HEK293 (cell line): Measurements from ENCODE around the gene WDR44.

Experiments used
- CTCF ChIA-PET: fragments of 350-600 bp; formaldehyde crosslinking; extraction: SDS; loops from one replicate; lab custom pipeline; 2021; ENCODE audit warnings: antibody characterized with exemption; lab: Yijun Ruan, JAX
- POLR2A ChIA-PET: fragments of 300-600 bp; formaldehyde crosslinking; extraction: SDS; loops from one replicate; lab custom pipeline; 2020; ENCODE audit warnings: antibody characterized with exemption, inconsistent platforms; lab: Yijun Ruan, JAX
- H3K27ac ChIP-seq: fragments of 200-500 bp; sonication (Bioruptor generic); 2 replicates; pipeline ENCODE4 v1.5.1; 2014; ENCODE audit warnings: low read depth, low read length, control low read depth, inconsistent platforms; ENCODE audit errors: extremely low read depth
- H3K36me3 ChIP-seq, 2 experiments: fragments of 200-500 bp in 1 of 2; sonication (Bioruptor generic) in 1 of 2; 1 replicate in 1 of 2; 2 replicates in 1 of 2; pipeline ENCODE4 v1.5.1; 2014 to 2017; ENCODE audit warnings: inconsistent platforms in 2 of 2, low read length in 2 of 2; ENCODE audit not compliant: control insufficient read depth in 2 of 2, insufficient read depth in 1 of 2
- H3K4me1 ChIP-seq: fragments of 200-500 bp; sonication (Bioruptor generic); 2 replicates; pipeline ENCODE4 v1.5.1; 2014; ENCODE audit warnings: mild to moderate bottlenecking, low read length, inconsistent platforms; ENCODE audit not compliant: control insufficient read depth, insufficient read depth
- H3K4me3 ChIP-seq: 2 replicates; pipeline ENCODE4 v1.5.1; 2011; ENCODE audit warnings: low read depth, mild to moderate bottlenecking, control low read depth, low read length, moderate library complexity
- H3K9me3 ChIP-seq: fragments of 200-500 bp; sonication (Bioruptor generic); 2 replicates; pipeline ENCODE4 v1.5.1; 2014; ENCODE audit warnings: low read depth, low read length, inconsistent platforms; ENCODE audit not compliant: control insufficient read depth, insufficient read depth
- ELK4 ChIP-seq: IDR thresholded peaks from 2 replicates; pipeline ENCODE4 v1.6.1; 2011; ENCODE audit warnings: mild to moderate bottlenecking, low read depth, low read length, borderline replicate concordance
- GLIS2 ChIP-seq: fragments of 450-650 bp; formaldehyde crosslinking; IDR thresholded peaks from 2 replicates; pipeline ENCODE4 v1.5.1; 2016; ENCODE audit warnings: missing biosample characterization, missing genetic modification characterization
- KLF17 ChIP-seq: fragments of 450-650 bp; formaldehyde crosslinking; IDR thresholded peaks from 2 replicates; pipeline ENCODE4 v1.5.1; 2016; ENCODE audit warnings: missing biosample characterization, missing genetic modification characterization
- KLF7 ChIP-seq: fragments of 450-650 bp; formaldehyde crosslinking; IDR thresholded peaks from 2 replicates; pipeline ENCODE4 v1.5.1; 2016; ENCODE audit warnings: missing biosample characterization, missing genetic modification characterization, borderline replicate concordance
- PBX3 ChIP-seq: sonication (generic); formaldehyde crosslinking; IDR thresholded peaks from 2 replicates; pipeline ENCODE4 v1.8.1; 2022; ENCODE audit warnings: mild to moderate bottlenecking, moderate library complexity, missing genetic modification reagents
- RBAK ChIP-seq: fragments of 450-650 bp; formaldehyde crosslinking; IDR thresholded peaks from 2 replicates; pipeline ENCODE4 v1.5.1; 2016; ENCODE audit warnings: missing biosample characterization, missing genetic modification characterization
- SP3 ChIP-seq: fragments of 450-650 bp; formaldehyde crosslinking; IDR thresholded peaks from 2 replicates; pipeline ENCODE4 v1.5.1; 2016; ENCODE audit warnings: missing biosample characterization, missing genetic modification characterization
- TRIM28 ChIP-seq: IDR thresholded peaks from 2 replicates; pipeline ENCODE4 v1.6.1; 2011; ENCODE audit warnings: low read length, control low read depth, borderline replicate concordance
- ZBTB49 ChIP-seq: fragments of 450-650 bp; formaldehyde crosslinking; IDR thresholded peaks from 2 replicates; pipeline ENCODE4 v1.5.1; 2016; ENCODE audit warnings: missing biosample characterization, missing genetic modification characterization, low read depth
- ZEB2 ChIP-seq: fragments of 450-650 bp; formaldehyde crosslinking; IDR thresholded peaks from 2 replicates; pipeline ENCODE4 v1.5.1; 2016; ENCODE audit warnings: missing biosample characterization, missing genetic modification characterization
- ZNF146 ChIP-seq: fragments of 450-650 bp; formaldehyde crosslinking; IDR thresholded peaks from 2 replicates; pipeline ENCODE4 v1.5.1; 2016; ENCODE audit warnings: missing biosample characterization, missing genetic modification characterization
- ZNF16 ChIP-seq: fragments of 450-650 bp; formaldehyde crosslinking; IDR thresholded peaks from 2 replicates; pipeline ENCODE4 v1.5.1; 2016; ENCODE audit warnings: low read depth, missing biosample characterization, missing genetic modification characterization
- ZNF311 ChIP-seq: fragments of 450-650 bp; formaldehyde crosslinking; IDR thresholded peaks from 2 replicates; pipeline ENCODE4 v1.5.1; 2017; ENCODE audit warnings: missing biosample characterization, missing genetic modification characterization, borderline replicate concordance
- ZNF341 ChIP-seq: fragments of 450-650 bp; formaldehyde crosslinking; IDR thresholded peaks from 2 replicates; pipeline ENCODE4; 2016; ENCODE audit warnings: low read depth, missing biosample characterization, missing genetic modification characterization
- ZNF350 ChIP-seq: fragments of 450-650 bp; formaldehyde crosslinking; IDR thresholded peaks from 2 replicates; pipeline ENCODE4 v1.5.0; 2017; ENCODE audit warnings: missing biosample characterization, mild to moderate bottlenecking, missing genetic modification characterization
- ZNF433 ChIP-seq: fragments of 450-650 bp; formaldehyde crosslinking; IDR thresholded peaks from 2 replicates; pipeline ENCODE4 v1.5.1; 2016; ENCODE audit warnings: missing biosample characterization, missing genetic modification characterization, low read depth
- ZNF548 ChIP-seq: fragments of 450-650 bp; formaldehyde crosslinking; IDR thresholded peaks from 2 replicates; pipeline ENCODE4 v1.5.1; 2016; ENCODE audit warnings: missing biosample characterization, missing genetic modification characterization
- ZNF549 ChIP-seq: fragments of 450-650 bp; IDR thresholded peaks from 2 replicates; pipeline ENCODE4 v1.5.1; 2018; ENCODE audit warnings: missing biosample characterization, missing genetic modification characterization, mild to moderate bottlenecking, inconsistent platforms, moderate library complexity
- ZNF555 ChIP-seq: fragments of 450-650 bp; formaldehyde crosslinking; conservative IDR thresholded peaks from 2 replicates; pipeline ENCODE4 v1.5.1; 2017; ENCODE audit warnings: missing biosample characterization, mild to moderate bottlenecking, missing genetic modification characterization, inconsistent platforms
- ZNF561 ChIP-seq: fragments of 450-650 bp; IDR thresholded peaks from 2 replicates; pipeline ENCODE4 v1.5.1; 2018; ENCODE audit warnings: missing biosample characterization, missing genetic modification characterization, borderline replicate concordance
- ZNF580 ChIP-seq: fragments of 450-650 bp; formaldehyde crosslinking; IDR thresholded peaks from 2 replicates; pipeline ENCODE4 v1.5.1; 2016; ENCODE audit warnings: missing biosample characterization, missing genetic modification characterization
- ZNF624 ChIP-seq: fragments of 450-650 bp; formaldehyde crosslinking; IDR thresholded peaks from 2 replicates; pipeline ENCODE4 v1.5.1; 2017; ENCODE audit warnings: missing biosample characterization, missing genetic modification characterization
- ZNF660 ChIP-seq: fragments of 450-650 bp; IDR thresholded peaks from 2 replicates; pipeline ENCODE4 v1.5.1; 2018; ENCODE audit warnings: missing biosample characterization, mild to moderate bottlenecking, missing genetic modification characterization
- ZNF692 ChIP-seq: fragments of 450-650 bp; formaldehyde crosslinking; IDR thresholded peaks from 2 replicates; pipeline ENCODE4 v1.5.1; 2016; ENCODE audit warnings: missing biosample characterization, missing genetic modification characterization

WDR44 gene

GRCh38 chrX:118493016-118493415 is 147.1 kb downstream of the WDR44 start:
- H3K36me3 ChIP-seq = no peaks in the 10 kb centered on the region
- H3K27ac ChIP-seq = no peak overlapping the region
- ChIA-PET POLR2A (no interaction called here), CTCF (no interaction called here)
- no peak overlapping the region for H3K4me3 ChIP-seq
- no peak for TF ChIP-seq KLF17 (tag by site-specific recombination)
- no peak for TF ChIP-seq ZNF660
- TF ChIP-seq SP3 (tag by site-specific recombination) = no peak
- TF ChIP-seq ZBTB49 = no peak
- no peak for TF ChIP-seq PBX3 (CRISPR knock-in tag)
- no peak for TF ChIP-seq ZNF624 (tag by site-specific recombination)
- no peak for TF ChIP-seq ELK4
- no peak for TF ChIP-seq ZNF146 (tag by site-specific recombination)
- TF ChIP-seq ZEB2 (tag by site-specific recombination) = no peak
- no peak for TF ChIP-seq ZNF692 (tag by site-specific recombination)
- no peak for TF ChIP-seq ZNF561 (tag by site-specific recombination)
- no peak for TF ChIP-seq ZNF341 (tag by site-specific recombination)
- no peak for TF ChIP-seq ZNF16
- TF ChIP-seq TRIM28 = no peak
- TF ChIP-seq GLIS2 = no peak
- no peak for TF ChIP-seq ZNF433
- no peak for TF ChIP-seq KLF7 (tag by site-specific recombination)
- TF ChIP-seq ZNF548 = no peak
- no peaks in the 10 kb centered on the region for H3K4me1 ChIP-seq
- H3K9me3 ChIP-seq = no peaks in the 10 kb centered on the region

- no peak overlapping the region for H3K4me3 ChIP-seq
- H3K9me3 ChIP-seq = no peaks in the 10 kb centered on the region
- TF ChIP-seq ZNF311 (tag by site-specific recombination) = no peak
- TF ChIP-seq ZNF555 = no peak
- TF ChIP-seq ZNF350 = no peak
- no peak for TF ChIP-seq RBAK (tag by site-specific recombination)
- TF ChIP-seq ZNF549 = no peak
- TF ChIP-seq ZNF692 (tag by site-specific recombination) = no peak
- 0 out of 2 replicates have a peak, but pooled peaks have one; percentile 19 for TF ChIP-seq ZNF580 (tag by site-specific recombination)
- no peaks in the 10 kb centered on the region for H3K4me1 ChIP-seq
- no peak overlapping the region for H3K27ac ChIP-seq
- ChIA-PET CTCF (interaction anchor here (0.7 kb wide), 1 partner anchor 18 kb away, joined by 3 read pairs; no protein-coding TSS in a partner anchor), POLR2A (no interaction called here)
- H3K36me3 ChIP-seq = no peaks in the 10 kb centered on the region
Measured at GRCh38 chrX:118493653-118494297, 147.9 kb downstream of the WDR44 start.
